Loucy (cell line): ENCODE measurements around the gene AGXT2.

Experiments used
- CTCF ChIP-seq: fragments of 200-600 bp; sonication (generic); conservative IDR thresholded peaks from 2 replicates; pipeline ENCODE4 v1.5.1; 2014; ENCODE audit warnings: mild to moderate bottlenecking, antibody characterized with exemption, low read length
- EZH2phosphoT487 ChIP-seq: fragments of 200-600 bp; IDR thresholded peaks from 2 replicates; pipeline ENCODE4 v1.6.1; 2018; ENCODE audit warnings: antibody characterized with exemption, mild to moderate bottlenecking, moderate library complexity, borderline replicate concordance

- no peak for TF ChIP-seq CTCF
- no peak for TF ChIP-seq EZH2phosphoT487
Measured at GRCh38 chr5:35031276-35031675, 16.5 kb downstream of the AGXT2 start.
